SHP77 (cell line): ENCODE data around the gene CDH13.

Experiments used
- DNase-seq, 2 experiments: peaks; one replicate each; lab custom pipeline; 2025; lab: John Stamatoyannopoulos, UW

Gene CDH13

GRCh38 chr16:82848013-82848412, 221.2 kb downstream of the CDH13 start:
- no peak for DNase-seq

DNA sequence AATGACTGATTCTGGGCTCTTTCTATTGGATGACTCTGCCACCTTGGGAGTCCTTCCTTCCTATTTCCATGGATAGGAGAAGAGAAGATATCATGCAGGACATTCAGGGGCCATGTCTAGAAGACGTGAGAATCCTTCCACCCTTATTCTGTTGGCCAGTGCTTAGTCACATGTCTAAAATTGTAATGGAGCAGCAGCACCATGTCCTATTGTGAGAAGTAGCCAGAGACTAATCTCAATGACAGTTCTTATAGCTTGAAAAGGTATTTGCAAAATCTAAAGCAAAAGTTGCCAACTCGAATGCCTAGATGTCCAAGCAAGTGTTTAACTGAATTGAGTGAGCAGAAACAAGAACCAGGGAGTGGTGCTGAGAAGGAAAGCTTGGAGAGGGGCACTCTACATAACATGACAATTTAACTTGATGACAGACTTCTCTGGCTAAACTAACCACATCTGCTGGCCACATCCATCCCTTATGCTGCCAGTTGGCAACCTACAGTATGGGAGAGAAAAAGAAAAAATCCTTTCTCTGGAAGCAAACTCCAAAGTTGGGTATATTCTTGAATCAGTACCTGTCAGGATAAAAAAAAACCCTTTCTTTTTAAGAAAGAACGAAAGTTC, 225.7 kb downstream of the CDH13 start:
- no peak for DNase-seq

GRCh38 chr16:82855471-82855870, 228.7 kb downstream of the CDH13 start:
- no peak for DNase-seq

DNA sequence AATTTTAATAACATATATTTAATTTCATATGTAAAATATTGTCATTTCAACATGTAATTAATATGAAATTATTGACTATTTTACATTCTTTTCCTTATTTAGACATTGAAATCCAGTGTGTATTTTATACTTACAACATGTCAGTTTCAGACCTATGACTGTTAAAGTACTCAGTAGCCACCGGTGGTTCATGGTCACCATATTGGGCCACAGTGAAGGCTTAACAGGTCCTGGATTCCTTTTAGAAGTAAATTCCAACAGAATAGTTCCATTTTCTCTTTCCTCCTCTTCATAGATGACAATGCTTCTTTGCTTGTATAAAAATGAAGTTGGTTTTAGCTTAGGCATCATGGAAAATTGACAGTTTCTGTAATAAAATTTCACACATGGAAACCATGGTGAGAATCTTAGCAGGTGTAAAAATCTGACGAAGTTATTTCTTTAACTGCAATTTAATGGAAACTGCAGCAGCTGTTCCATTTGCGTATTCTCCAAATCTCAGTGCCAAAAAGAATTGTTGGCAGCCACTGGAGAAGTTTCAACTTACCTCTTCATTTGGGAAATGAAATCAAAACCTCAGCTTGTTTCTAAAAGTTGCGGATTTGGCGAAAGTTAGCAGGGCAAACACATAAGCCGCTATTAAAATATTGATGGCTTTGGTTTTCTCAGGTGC, 231.1 kb downstream of the CDH13 start:
- DNase-seq: no peak

GRCh38 chr16:82859662-82860061, 232.9 kb downstream of the CDH13 start:
- DNase-seq: no peak

- DNase-seq: no peak
Measured at GRCh38 chr16:82860071-82860470, 233.3 kb downstream of the CDH13 start.

- no peak for DNase-seq
Measured at GRCh38 chr16:82862057-82862456, 235.3 kb downstream of the CDH13 start.

DNA sequence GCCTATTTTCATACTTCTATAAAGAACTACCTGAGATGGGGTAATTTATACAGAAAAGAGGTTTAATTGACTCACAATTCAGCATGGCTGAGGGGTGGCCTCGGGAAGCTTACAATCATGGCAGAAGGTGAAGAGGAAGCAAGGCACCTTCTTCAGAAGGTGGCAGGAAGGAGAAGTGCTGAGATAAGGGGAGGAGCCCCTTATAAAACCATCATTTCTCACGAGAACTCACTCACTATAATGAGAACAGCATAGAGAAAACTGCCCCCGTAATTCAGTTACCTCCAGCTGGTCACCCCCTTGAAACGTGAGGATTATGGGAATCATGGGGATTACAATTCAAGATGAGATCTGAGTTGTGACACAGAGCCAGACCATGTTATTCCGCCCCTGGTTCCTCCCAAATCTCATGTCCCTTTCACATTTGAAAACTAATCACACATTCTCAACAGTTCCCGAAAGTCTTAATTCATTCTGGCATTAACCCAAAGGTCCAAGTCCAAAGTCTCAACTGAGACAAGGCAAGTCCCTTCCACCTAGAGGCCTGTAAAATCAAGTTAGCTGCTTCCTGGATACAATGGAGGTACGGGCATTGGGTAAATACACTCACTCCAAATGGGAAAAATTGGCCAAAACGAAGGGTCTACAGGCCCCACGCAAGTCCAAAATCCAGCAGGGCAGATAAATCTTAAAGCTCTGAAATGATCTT, 237.7 kb downstream of the CDH13 start:
- no peak for DNase-seq

DNA sequence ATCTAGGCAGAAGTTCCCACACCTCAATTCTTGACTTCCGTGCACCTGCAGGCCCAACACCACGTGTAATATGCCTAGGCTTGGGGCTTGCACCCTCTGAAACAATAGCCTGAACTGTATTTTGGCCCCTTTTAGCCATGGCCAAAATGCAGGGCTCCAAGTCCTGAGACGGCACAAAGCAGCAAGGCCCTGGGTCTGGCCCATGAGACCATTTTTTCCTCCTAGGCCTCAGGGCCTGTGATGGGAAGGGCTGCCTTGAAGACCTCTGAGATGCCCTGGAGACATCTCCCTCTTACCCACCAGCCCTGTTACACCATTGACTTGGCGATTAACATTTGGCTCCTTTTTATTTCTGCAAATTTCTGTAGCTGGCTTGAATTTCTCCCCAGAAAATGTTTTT, 238.6 kb downstream of the CDH13 start:
- DNase-seq: no peak

GRCh38 chr16:82867485-82867884, 240.7 kb downstream of the CDH13 start:
- DNase-seq: no peak

DNA sequence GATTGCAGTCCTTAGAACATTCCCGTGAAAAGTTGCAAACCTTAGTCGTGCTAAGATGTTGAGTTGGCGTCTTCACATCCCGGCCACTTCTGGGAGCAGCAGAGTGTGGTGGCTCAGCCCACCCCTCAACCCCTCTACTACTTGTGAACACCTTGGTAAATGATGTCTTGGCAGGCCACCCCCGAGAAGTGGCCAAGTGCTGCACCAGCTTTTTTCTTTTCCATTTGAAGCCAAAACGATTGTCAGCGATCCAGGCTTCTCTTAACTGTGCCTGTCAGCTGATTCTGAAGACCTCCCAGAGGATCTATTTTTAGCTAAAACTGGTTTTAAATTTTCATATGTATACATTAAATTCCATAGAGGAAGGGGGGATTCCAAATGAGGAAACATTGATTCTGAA, 247.5 kb downstream of the CDH13 start:
- no peak for DNase-seq

GRCh38 chr16:82874672-82875071, 247.9 kb downstream of the CDH13 start:
- no peak for DNase-seq

- DNase-seq: no peak
Measured at GRCh38 chr16:82876951-82877350, 250.2 kb downstream of the CDH13 start.

GRCh38 chr16:82878466-82878865, 251.7 kb downstream of the CDH13 start:
- no peak for DNase-seq

- DNase-seq: no peak
Measured at GRCh38 chr16:82880346-82880745, 253.6 kb downstream of the CDH13 start.

DNA sequence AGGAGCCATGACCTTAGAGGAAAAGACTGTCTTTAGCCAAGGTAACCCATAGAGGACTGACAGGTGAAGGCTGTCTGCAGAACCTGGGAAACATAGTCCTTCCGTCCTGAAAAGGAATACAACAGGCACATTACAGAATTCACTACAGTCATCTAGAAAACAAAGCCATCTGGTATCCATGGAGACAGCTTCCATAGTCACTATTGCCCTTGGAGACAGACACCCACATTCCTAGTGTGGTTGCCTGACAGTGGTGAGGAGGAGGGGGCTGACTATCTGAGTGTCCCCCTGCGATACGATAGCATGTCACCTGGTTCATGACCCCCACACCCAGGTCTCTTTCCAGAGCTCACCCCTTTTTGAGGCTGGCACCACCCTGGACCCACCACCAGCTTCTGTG, 254.7 kb downstream of the CDH13 start:
- DNase-seq: no peak

DNA sequence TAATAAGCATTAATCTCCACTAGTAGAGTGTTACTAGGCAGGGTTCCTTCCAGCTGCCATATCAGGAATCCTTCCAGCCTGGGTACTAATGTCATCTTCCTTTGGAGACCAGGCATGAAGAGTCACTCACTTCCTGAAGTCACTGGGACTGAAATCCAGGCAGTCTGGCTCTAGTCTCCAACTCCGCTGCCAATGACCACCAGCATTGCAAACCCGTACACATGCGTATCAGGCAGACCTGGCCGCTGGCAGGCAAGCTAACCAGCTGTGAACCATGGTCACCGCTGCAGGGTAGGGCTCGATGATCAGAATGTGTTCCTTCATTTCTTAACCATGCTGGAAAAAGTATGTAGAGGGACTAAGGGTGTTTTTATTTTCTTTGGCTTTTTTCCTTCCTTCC, 255.5 kb downstream of the CDH13 start:
- no peak for DNase-seq

DNA sequence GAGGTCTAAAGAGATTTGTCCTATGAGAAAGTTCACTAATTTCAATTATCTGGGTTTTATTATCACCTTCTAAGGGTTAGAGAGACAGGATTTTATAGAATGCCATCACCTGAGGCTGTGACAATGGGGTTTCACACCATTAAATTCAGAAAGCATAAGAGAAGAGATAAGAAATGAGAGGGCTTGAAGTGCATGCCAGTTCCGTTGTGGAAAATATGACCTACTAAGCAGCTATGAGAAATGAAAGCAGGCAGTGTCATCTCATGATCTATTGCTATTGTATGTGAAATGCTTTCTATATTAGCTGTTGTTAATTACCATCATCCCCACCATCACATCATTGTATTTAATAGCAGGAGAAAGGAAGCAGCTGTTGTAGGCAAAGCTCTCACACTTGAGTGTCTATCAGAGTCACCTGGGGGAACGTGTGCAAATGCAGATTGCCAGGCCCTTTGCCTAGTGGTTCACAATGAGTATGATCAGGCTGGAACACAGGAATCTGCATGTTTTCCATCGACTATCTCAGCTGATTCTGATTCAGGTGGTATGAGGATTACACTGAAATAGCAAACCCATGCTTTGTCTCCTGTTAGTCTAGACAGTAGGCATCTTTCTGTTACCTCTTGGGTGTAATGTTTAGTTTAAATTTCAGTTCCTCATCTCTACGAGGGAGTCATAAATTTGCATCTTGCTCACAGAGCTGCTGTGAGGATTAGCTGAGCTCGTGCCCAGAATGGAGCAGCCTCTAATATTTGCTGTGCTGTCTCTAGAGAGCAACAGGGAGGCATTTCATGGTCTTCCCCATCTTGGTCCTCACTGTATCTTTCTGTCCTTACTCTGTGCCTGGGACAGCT, 256.4 kb downstream of the CDH13 start:
- no peak for DNase-seq

- no peak for DNase-seq
Measured at GRCh38 chr16:82884320-82884898, 257.6 kb downstream of the CDH13 start.

DNA sequence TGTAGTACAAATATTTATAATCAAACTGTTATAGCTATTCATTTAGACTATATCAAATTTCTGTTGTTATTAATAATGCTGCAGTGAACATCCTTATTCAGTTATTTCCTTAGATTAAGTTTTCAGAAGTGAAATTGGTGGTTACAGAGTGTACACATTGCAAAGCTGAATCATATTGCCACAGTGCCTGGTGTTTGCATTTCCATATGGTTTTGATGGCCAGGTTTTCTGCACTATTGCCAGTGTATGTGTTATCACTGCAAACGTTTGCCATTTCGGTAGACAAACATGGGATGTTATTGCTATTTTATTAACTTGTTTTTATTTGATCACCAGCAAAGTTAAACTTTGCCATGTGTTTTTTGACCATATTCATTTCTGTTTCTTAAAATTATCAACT, 259.4 kb downstream of the CDH13 start:
- no peak for DNase-seq

DNA sequence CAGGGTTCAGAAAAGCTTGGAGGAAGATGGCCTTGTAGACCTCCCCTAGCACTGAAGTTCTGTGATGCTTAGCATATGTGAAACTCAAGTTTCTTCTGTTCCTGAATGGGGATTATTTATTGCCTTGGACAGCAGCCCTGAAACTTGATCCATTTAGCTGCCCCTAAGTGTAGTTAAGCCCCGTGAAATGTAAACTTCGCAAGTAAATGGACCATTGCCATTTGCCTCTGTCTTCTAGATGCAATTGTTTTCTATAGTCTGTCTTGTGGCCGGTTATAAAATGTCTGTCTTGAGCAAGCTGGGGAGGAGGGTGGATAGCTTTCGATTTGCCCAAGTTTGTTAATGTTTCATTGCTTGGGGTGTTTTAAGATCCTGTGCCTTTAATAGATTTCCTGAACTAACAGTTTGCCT, 261.8 kb downstream of the CDH13 start:
- DNase-seq: no peak

DNA sequence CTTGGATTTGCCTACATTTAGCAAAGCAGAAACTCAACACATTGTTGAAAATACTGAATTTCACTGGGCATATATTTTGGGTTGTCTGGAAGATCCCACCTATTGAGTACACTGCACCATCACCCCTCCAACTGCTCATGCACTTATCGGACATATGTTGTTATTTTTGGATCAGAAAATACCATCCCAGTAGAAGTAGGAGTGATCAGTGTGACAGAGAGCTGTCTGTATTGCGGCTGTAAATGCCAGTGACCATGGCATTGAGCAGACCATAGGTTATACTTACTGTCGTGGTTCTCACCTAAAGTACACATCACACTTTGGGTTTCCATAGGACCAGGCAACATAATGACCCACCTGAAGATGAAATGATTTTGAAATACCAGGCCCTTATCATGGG, 264.7 kb downstream of the CDH13 start:
- DNase-seq: no peak
